Measurements from ENCODE around the gene REXO1. TPM values are rescaled to one million over a fixed set of nuclear protein-coding genes. Genes with fewer than 3 reads are reported as not detected.

The REXO1 gene
- total RNA-seq, 1 experiment from 2014 or later = 56.8 TPM

- Histone ChIP-seq H3K79me1 (ENCODE audit: insufficient read depth, low read depth, low read length, poor library complexity, severe bottlenecking) (peaks cover 11% of the 10 kb centered on the region), H2BK5ac (ENCODE audit: insufficient read length, low read length) (no peak overlapping the region), H3K4me1 (ENCODE audit: insufficient read depth, low read length) (no peaks in the 10 kb centered on the region), H3K9ac (ENCODE audit: extremely low read depth, insufficient read length, low read length) (no peak overlapping the region), H3K9me3 (ENCODE audit: control insufficient read depth, low read depth, low read length) (no peaks in the 10 kb centered on the region), H3K27ac (ENCODE audit: insufficient read length, low read depth, low read length) (no peak overlapping the region), H3K23me2 (ENCODE audit: insufficient read length, low read depth, low read length, poor library complexity, severe bottlenecking) (no peaks in the 10 kb centered on the region), H2BK12ac (ENCODE audit: insufficient read length, low read depth, low read length) (no peak overlapping the region), H3K18ac (ENCODE audit: insufficient read length, low read depth, low read length) (no peak overlapping the region), H4K8ac (replicated peaks; ENCODE audit: insufficient read length, low read depth, low read length) (no peak overlapping the region), H2AFZ (ENCODE audit: low read length) (no peak overlapping the region), H3K27me3 (ENCODE audit: insufficient read depth, low read length) (no peaks in the 10 kb centered on the region), H3K23ac (ENCODE audit: insufficient read length, low read depth, low read length) (no peak overlapping the region), H3T11ph (ENCODE audit: low read length) (no peak overlapping the region), H4K5ac (ENCODE audit: insufficient read length, low read depth, low read length) (no peak overlapping the region), H3K56ac (ENCODE audit: insufficient read length, low read depth, low read length) (no peak overlapping the region), H3K4me2 (ENCODE audit: insufficient read depth, insufficient read length, low read length) (no peak overlapping the region), H3K14ac (ENCODE audit: insufficient read depth, low read length) (no peak overlapping the region), H2BK15ac (ENCODE audit: low read depth, low read length) (no peak overlapping the region), H4K91ac (ENCODE audit: insufficient read length, low read depth, low read length) (no peak overlapping the region), H3K4ac (ENCODE audit: low read depth, low read length) (no peak overlapping the region), H4K20me1 (ENCODE audit: control insufficient read depth, insufficient read depth, insufficient read length) (peaks cover 4% of the 10 kb centered on the region), H2AK5ac (ENCODE audit: insufficient read length, low read length) (no peak overlapping the region), H2BK20ac (ENCODE audit: low read depth, low read length, poor library complexity, severe bottlenecking) (no peak overlapping the region), H3K79me2 (ENCODE audit: insufficient read depth, low read length) (peaks cover 5% of the 10 kb centered on the region; the same call in 1 of the 2 replicates), H2BK120ac (ENCODE audit: low read depth, low read length, poor library complexity, severe bottlenecking) (no peak overlapping the region)
- Mint-ChIP-seq H3K27ac (no peak overlapping the region), H3K4me3 (no peak overlapping the region), H3K9me3 (no peaks in the 10 kb centered on the region; a peak in 1 of 5 replicates), H3K36me3 (ENCODE audit: insufficient read depth in 1 of 3, low read depth in 3 of 3) (peaks cover 0 to 4% (median 0%) of the 10 kb centered on the region in 3 experiments; a peak in 1 of 7 replicates), H3K27me3 (ENCODE audit: low read depth) (no peaks in the 10 kb centered on the region), H3K4me1 (peaks cover 2 to 10% of the 10 kb centered on the region in 2 experiments; a peak in 3 of 4 replicates)
- no CpG with 5 or more reads among the region's 11 CpGs for WGBS (ENCODE audit: extremely low coverage, insufficient read length, low lambda C conversion rate)
- TF ChIP-seq, protein P1, sequence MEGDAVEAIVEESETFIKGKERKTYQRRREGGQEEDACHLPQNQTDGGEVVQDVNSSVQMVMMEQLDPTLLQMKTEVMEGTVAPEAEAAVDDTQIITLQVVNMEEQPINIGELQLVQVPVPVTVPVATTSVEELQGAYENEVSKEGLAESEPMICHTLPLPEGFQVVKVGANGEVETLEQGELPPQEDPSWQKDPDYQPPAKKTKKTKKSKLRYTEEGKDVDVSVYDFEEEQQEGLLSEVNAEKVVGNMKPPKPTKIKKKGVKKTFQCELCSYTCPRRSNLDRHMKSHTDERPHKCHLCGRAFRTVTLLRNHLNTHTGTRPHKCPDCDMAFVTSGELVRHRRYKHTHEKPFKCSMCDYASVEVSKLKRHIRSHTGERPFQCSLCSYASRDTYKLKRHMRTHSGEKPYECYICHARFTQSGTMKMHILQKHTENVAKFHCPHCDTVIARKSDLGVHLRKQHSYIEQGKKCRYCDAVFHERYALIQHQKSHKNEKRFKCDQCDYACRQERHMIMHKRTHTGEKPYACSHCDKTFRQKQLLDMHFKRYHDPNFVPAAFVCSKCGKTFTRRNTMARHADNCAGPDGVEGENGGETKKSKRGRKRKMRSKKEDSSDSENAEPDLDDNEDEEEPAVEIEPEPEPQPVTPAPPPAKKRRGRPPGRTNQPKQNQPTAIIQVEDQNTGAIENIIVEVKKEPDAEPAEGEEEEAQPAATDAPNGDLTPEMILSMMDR (conservative IDR thresholded peaks at IDR 0.05) = no peak
- DNase-seq = no peak
These were observed 11.1 kb downstream of the REXO1 start for GRCh38 chr19:1837222-1837565.
